HG03060 (cell line): ENCODE results near the gene ZNF775.

Experiments
- ATAC-seq: cut with Tn5 transposase; IDR thresholded peaks from one replicate; pipeline ENCODE4 v1.9.1; 2021; ENCODE audit warnings: low read depth, moderate number of reproducible peaks; ENCODE audit not compliant: unreplicated experiment

ZNF775 gene

GRCh38 chr7:150399421-150400007 lies 20.4 kb downstream of the ZNF775 start:
- no peak for ATAC-seq

- no peak for ATAC-seq
These were observed 21.1 kb downstream of the ZNF775 start for GRCh38 chr7:150400008-150400787.

GRCh38 chr7:150400788-150401423 lies 21.8 kb downstream of the ZNF775 start:
- ATAC-seq, result no peak

DNA sequence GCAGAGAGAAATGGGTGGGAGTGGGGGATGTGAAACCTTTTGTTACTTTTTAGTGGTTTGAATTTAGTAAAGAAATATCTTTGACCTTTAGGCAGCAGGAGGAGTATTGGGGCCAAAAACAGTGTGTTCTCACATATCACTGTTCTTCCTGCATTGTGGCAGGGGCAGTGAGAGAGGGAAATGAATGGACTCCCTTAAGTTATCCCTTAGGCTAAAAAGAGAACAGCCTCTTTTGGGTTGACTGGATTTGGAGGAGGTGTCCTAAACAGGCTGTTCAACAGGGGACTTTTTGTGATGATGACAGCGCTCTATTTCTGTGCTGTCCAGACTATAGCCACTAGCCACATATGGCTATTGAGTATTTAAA lies 22.3 kb downstream of the ZNF775 start:
- no peak for ATAC-seq

DNA sequence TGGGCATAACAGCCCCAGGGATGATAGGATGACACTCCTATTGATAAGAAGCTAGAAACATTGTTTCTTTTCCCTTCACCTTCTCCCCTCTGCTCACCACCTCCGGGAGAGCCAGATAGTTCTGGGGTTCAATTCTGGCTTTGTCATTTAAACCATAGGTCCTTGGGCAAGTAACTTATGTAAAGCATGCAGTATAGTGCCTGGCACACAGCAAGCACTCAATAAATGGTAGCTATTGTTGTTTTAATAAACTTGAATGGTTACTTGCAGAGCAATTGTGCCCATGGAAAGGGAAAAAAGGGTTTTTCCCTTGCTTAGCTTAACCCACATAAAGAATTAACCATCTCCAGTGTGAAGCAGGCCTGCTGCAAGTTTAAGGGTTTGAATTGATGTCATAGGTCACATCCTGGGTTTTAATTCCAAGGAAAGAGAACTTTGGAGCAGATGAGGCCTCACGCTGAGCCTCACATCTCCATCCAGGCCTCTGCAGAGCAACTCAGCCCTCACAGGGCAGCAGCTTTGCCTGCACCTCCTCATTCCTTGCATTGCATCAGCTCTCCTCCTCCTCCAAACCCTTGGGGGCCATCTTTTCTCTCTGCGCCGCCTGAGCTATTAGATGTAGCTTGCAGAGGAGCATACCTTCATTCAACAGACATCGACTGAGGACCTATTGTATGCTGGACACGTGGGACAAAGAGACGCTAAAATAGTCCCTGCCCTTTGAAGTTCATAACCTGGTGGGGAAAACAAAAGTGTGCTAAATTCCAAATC lies 22.9 kb downstream of the ZNF775 start:
- no peak for ATAC-seq

- no peak for ATAC-seq
These were observed 23.7 kb downstream of the ZNF775 start for GRCh38 chr7:150402671-150403321.

DNA sequence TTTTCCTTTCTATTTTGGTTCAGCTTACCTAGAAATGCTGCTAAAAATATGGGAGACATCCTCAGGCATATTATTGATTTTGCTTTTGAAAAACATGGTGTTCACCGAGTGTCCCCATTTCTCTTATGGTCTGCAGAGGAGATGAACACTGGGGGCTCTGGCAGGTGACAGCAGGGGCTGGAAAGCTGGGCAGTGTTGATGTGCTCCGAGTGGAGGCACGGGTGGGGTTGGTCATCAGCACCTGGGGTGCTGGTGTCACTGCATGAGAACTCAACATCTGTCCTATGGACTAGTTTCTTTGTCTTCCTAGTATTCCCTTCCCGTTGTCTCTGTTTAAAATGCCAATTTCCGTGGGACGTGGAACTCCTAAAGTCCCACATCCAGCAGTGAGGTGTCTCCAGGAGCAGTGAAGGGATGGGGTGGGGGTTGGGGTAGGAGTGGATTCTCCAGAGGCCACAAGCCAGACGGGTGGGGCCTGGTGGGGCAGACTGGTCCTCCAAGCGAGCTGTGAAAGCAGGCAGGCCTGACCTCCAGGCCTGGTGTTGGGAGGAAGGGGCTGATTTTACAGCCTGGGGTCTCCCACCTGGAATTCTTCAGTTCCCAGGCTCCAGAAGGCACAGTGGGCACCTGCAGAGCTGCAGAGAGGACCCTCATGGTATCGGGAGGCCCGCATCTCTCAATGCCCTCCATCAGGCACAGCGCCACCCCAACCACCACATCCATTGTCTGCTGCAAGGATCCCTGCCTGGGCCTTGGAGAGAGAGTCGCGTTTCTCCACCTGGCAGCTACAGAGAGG lies 24.4 kb downstream of the ZNF775 start:
- ATAC-seq, result no peak

DNA sequence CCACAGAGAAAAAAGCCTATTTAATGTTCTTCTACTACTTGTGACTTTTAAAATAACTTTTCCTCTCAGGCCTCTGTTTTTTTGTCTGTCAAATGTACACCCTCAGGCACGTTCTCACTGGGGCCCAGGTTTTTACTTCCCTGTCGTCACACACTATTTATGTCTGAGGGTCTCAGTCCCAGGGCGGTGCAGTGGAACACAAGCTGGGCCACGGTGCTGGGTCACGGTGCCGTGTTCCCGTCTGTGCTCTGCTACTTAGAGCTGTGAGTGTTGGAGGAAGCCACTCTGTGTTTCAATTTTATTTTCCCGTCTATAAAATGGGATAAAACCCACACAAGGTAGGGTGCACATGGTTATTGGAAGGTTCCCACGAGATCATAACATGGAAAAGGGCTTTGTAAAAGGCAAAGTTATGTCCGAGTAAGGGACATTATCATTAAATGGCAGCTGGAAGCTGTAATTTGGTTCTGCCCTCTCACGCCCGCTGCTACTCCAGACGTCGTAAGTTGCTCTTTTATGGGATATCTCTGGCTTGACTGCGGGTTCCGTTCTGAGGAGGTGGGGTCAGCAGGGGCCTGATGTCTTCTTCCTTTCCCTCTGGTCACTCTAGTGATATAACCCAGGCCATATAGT lies 25.2 kb downstream of the ZNF775 start:
- no peak for ATAC-seq

DNA sequence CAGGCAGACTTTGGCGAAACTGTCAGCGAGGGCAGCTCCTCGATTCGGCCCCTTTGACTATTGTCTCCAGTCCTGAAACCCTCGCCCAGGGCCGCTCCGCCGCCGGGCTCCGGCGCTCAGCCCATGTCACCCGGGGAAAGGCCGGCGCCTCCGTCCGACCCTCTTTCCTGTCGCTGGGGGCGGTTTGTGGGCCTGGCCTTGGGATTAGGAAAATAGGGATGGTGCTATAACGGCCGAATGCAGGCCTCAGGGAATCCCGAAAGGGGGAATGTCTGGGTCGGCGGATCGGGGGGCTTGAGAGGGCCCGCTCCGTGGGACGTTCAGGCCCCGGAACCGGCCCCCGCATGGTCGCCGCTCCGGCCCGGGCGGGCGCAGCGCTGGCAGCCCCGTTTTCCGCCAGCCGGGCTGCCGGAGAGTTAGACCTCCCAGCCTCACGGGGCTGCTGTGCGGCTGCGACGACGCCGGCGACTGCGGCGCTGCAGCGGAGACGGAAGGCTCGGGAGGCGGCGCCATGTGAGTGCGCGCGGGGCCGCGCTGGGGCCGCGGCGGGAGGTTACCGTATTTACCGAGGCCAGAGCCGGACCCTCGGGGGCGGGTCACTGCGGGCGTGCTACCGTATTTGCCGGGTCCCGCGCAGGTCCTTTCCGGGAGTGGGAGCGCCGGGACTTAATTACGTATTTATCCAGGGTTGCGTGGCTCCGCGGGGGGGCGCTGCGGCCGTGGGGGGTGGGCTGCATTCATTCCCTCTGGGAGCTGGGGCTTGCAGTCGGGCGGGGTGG lies 25.9 kb downstream of the ZNF775 start:
- ATAC-seq, result peak; percentile 26

- ATAC-seq, result no peak
These were observed 26.6 kb downstream of the ZNF775 start for GRCh38 chr7:150405584-150406311.

- no peak for ATAC-seq
These were observed 27.1 kb downstream of the ZNF775 start for GRCh38 chr7:150406312-150406566.

- peak; percentile 58 for ATAC-seq
These were observed 27.7 kb downstream of the ZNF775 start for GRCh38 chr7:150406567-150407421.

GRCh38 chr7:150407588-150408392 lies 28.7 kb downstream of the ZNF775 start:
- no peak for ATAC-seq

- ATAC-seq, result no peak
These were observed 29.5 kb downstream of the ZNF775 start for GRCh38 chr7:150408393-150409299.

DNA sequence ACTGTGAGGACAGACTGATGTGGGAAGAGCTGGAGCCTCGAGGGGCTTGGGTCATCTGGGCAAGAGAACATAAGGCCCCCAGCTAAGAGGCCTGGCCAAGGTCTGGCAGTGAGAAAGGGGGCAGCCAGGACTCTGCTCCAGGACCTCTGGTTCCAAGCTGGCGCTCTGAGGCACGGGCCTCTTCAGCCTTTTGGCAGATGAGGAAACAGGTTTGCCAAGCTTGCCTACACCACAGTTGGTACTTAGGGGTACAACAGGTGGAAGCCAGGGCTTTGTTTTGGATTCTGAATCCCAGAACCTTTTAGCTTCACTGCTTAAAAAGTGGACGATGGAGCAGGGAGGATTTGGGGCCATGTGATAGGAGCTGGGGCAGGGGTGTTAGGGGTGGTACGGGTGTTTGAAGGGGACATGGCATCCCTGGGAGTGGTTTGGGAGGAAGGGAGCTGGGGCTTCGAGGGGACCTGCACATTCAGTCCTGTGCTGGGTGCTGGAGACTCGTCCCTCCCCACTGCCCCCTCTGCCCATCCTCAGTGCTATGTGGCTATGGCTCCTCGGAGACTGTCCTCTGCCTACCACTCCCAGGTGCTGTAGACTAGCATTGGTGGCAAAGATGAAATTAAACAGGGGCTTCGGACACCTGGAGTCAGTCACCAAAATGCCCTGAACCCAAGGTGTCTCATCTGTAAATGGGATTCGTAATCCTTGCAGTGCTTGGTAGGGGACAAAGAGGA lies 30.3 kb downstream of the ZNF775 start:
- no peak for ATAC-seq
